OCI-LY1 (cell line): ENCODE data around the gene ALDH1L1.

Experiments used
- EZH2 ChIP-seq: fragments of 200-600 bp; sonication (generic), shearing (Covaris generic); IDR thresholded peaks from 2 replicates; pipeline ENCODE4 v1.8.0; 2017; ENCODE audit warnings: borderline replicate concordance, mixed run types, mild to moderate bottlenecking, antibody characterized with exemption, low read length, moderate library complexity, mixed read lengths
- TF ChIP-seq, protein P1 (sequence below): fragments of 200-600 bp; sonication (generic), shearing (Covaris generic); IDR thresholded peaks from 2 replicates; pipeline ENCODE4 v1.5.1; 2017; ENCODE audit warnings: mild to moderate bottlenecking, antibody characterized with exemption, low read length, moderate library complexity, mixed read lengths

- TF ChIP-seq, protein P1, sequence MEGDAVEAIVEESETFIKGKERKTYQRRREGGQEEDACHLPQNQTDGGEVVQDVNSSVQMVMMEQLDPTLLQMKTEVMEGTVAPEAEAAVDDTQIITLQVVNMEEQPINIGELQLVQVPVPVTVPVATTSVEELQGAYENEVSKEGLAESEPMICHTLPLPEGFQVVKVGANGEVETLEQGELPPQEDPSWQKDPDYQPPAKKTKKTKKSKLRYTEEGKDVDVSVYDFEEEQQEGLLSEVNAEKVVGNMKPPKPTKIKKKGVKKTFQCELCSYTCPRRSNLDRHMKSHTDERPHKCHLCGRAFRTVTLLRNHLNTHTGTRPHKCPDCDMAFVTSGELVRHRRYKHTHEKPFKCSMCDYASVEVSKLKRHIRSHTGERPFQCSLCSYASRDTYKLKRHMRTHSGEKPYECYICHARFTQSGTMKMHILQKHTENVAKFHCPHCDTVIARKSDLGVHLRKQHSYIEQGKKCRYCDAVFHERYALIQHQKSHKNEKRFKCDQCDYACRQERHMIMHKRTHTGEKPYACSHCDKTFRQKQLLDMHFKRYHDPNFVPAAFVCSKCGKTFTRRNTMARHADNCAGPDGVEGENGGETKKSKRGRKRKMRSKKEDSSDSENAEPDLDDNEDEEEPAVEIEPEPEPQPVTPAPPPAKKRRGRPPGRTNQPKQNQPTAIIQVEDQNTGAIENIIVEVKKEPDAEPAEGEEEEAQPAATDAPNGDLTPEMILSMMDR = no peak
- TF ChIP-seq EZH2 = no peak
These were observed 28.7 kb downstream of the ALDH1L1 start for GRCh38 chr3:126151562-126152302.
